ENCODE data around the gene FGF14.
A peak's percentile ranks its signal among the peaks of the same experiment; 100 is the strongest.

The FGF14 gene

DNA sequence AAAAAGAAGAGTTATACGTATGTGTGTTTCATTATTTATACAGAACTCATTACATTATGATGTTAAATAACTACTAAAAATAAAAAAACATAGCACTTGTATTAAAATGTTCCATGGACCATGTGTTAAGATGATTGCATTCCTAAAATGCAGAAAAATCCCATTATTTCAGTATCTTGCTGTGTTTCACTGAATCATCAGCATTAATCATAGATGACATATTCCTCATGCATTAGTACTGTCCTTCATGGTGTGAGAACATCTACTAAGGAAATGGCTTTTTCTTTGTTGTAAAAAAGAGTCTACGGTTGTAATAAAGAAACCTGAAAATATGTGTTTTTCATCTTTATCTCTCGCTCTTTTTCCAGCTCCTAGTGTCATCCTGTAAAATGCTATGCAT is 416.5 kb downstream of the FGF14 start:
- ATAC-seq: no peak
- no peaks in the 10 kb centered on the region for H3K27me3 Mint-ChIP-seq
- no peak overlapping the region for H3K27ac Mint-ChIP-seq
- no peaks in the 10 kb centered on the region for H3K36me3 Mint-ChIP-seq
- peaks cover 5% of the 10 kb centered on the region for H3K9me3 Mint-ChIP-seq
- no peaks in the 10 kb centered on the region for H3K4me1 Mint-ChIP-seq
- no peak overlapping the region for H3K4me3 Mint-ChIP-seq

DNA sequence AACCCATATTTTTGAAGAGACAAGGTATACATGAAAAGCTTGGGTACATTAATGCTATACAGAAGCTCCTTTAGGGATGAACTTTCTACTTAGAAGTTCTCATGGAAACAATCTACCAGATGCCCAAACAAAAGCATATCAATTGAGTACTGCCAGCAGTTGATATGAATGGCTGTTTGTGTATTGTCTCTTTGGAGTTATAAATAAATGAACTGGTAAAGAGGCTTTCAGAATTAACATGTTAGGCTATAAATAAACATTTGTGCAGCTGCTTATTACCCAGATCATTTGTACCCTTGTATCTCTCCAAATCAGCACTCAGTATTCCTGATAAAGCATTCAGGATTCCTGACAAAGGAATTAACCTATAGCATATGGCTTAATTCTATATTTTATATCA is 418.9 kb downstream of the FGF14 start:
- H3K27me3 Mint-ChIP-seq: no peaks in the 10 kb centered on the region
- H3K27ac Mint-ChIP-seq: no peak overlapping the region
- H3K4me1 Mint-ChIP-seq: no peaks in the 10 kb centered on the region
- H3K9me3 Mint-ChIP-seq: no peaks in the 10 kb centered on the region
- ATAC-seq: no peak
- H3K36me3 Mint-ChIP-seq: no peaks in the 10 kb centered on the region
- no peak overlapping the region for H3K4me3 Mint-ChIP-seq

DNA sequence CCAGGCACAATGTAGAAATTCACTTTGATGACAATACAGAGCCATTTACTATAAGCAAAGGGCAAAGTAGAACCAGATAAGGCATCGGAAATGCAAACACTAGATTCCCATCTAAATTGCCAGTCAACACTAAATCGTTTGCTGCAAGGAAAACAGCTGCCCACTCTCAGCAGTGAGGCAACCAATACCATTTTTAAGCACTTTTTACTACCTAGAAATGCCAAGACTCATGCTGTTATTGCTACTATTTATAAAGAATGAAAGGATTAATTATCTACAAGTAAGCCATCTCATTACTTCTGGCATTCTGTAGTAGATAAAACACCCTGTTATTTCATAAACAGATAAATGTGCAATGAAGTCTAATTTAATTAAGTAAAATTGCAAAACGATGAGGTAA is 422.0 kb downstream of the FGF14 start:
- no peaks in the 10 kb centered on the region for H3K4me1 Mint-ChIP-seq
- no peak overlapping the region for H3K4me3 Mint-ChIP-seq
- H3K27me3 Mint-ChIP-seq: no peaks in the 10 kb centered on the region
- no peak for ATAC-seq
- H3K27ac Mint-ChIP-seq: no peak overlapping the region
- H3K9me3 Mint-ChIP-seq: no peaks in the 10 kb centered on the region
- H3K36me3 Mint-ChIP-seq: no peaks in the 10 kb centered on the region

DNA sequence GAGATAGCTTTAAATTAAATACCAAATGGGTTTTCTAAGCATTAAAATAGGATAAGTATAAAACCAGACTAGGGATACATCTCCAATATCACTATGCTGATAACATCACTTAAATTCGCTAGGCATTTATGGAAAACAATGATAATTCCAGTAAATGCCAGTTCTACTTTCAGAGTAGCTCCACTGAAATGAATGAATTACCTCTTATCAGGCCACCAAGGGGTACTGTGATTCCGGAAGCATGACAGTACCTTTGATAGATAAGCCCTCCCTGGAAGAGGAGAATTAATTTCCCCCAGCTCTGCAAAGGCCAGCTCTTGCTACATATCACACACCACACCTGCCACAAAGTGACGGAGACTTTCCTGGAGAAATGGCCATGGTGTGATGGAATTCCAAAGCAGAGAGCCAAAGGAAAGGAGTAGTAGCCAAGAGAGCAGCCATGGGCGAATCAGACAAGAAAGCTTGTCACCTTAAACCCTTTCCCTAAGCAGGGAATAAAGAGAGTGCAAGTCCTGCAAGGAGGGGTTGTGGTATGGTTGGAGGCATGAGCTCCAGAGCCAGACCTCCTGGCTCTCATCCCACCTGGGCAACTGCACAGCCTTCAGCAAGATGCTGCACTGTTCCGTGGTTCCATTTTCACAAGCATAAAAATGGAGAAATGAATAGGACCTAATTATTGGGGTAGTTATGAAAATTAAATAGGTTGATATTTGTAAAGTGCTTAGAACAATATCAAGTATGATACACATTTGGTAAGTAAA is 423.1 kb downstream of the FGF14 start:
- Mint-ChIP-seq H3K9me3 (no peaks in the 10 kb centered on the region), H3K27me3 (no peaks in the 10 kb centered on the region), H3K36me3 (no peaks in the 10 kb centered on the region), H3K4me1 (no peaks in the 10 kb centered on the region), H3K4me3 (no peak overlapping the region), H3K27ac (no peak overlapping the region)
- ATAC-seq: no peak

DNA sequence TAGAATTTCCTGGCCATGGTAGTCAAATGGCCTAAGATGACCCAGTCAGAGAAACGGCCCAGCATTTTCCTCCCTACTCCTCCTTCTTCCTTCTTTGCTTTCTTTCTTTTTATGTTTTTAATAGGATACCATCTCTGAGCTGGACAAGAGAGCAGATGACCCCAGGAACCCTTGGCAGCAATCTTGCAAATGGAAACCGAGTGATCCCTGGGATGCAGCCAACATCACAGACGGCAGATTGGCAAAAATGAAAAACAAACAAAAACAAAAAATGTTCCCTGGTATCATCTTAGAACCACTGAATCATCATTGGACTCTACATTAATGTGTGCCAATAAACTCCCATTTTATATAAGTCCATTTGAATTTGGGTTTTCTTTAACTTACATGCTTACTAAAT is 424.4 kb downstream of the FGF14 start:
- no peak overlapping the region for H3K27ac Mint-ChIP-seq
- no peaks in the 10 kb centered on the region for H3K4me1 Mint-ChIP-seq
- H3K27me3 Mint-ChIP-seq: no peaks in the 10 kb centered on the region
- no peaks in the 10 kb centered on the region for H3K36me3 Mint-ChIP-seq
- no peaks in the 10 kb centered on the region for H3K9me3 Mint-ChIP-seq
- no peak overlapping the region for H3K4me3 Mint-ChIP-seq
- no peak for ATAC-seq

DNA sequence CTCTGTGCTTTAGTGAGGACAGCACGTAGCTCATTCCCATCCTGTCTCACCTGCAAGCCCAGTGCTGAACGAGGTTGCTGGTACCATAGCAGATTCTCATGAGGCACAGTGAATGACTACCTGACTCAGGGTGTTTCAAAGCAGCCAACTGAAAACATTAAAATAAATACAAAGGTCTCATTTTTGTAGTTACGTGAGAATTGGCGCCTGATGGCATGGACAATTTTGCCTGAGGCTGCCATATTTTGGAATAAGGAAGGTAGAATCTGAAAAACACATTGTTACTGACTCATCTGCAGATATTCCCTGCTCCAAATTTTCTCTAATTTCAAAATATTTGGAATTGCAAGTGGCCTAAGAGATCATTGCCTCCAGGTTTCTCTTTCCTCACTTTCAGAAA is 429.7 kb downstream of the FGF14 start:
- Mint-ChIP-seq H3K9me3 (no peaks in the 10 kb centered on the region), H3K27me3 (no peaks in the 10 kb centered on the region), H3K36me3 (no peaks in the 10 kb centered on the region), H3K4me3 (no peak overlapping the region), H3K27ac (no peak overlapping the region), H3K4me1 (no peaks in the 10 kb centered on the region)
- ATAC-seq: no peak

DNA sequence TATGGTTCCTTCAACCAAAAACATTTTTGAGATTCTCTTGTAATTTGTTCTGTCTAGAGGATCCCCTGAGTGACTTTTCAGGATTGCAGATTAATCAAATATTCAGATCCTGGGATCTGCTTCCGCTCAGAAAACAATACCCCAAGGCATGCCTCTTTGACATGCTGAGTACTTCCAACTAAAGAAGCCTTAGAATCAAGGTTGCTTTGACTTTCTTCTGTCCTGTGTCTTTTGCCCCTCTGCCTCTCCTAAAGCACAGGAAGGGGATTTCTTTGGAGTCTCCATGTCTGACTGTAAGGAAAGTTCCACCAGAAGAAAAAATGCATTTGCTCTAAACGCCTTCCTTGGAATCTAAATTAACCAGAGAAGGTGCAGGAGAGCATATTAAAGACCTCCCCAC is 431.5 kb downstream of the FGF14 start:
- Mint-ChIP-seq H3K4me1 (no peaks in the 10 kb centered on the region), H3K9me3 (no peaks in the 10 kb centered on the region), H3K27ac (no peak overlapping the region), H3K27me3 (no peaks in the 10 kb centered on the region), H3K4me3 (no peak overlapping the region), H3K36me3 (no peaks in the 10 kb centered on the region)
- ATAC-seq: no peak

DNA sequence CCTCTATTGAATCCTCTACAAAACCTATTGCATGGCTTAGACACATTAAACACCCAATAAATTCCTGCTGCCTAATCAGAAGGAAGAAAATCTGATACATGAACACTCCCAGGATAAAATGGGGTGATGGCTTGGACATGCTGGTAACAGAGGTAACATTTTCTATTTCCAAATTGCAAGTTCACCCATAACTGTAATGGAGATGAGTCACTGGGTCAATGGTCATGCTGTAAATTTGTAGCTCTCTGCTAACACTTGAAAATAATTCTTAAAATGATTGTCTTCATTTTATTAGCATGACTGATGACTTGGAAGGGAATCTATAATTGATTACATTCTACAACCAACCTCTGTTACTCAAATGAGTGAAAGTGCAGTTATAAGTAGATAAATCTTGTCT is 434.1 kb downstream of the FGF14 start:
- Mint-ChIP-seq H3K4me1 (no peaks in the 10 kb centered on the region), H3K4me3 (no peak overlapping the region), H3K27ac (no peak overlapping the region), H3K36me3 (no peaks in the 10 kb centered on the region), H3K9me3 (no peaks in the 10 kb centered on the region), H3K27me3 (no peaks in the 10 kb centered on the region)
- no peak for ATAC-seq

DNA sequence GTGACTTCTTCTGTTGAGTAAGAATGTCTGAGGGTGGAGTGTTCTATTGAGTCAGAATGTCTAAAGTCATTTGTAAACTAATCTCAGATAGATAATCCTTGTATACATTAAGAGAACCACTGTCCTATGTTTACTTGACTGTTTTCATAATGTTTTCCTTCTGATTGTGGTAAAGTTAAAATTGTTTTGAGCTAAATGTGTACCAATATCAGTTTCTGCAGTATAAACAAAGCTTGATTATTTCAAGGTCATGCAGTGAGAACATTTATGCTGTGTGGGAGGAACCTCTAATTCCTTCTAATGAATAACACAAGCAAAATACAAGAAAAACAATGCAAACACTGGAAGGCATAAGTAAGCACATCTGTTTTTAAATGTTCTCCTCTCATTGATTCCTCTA is 434.6 kb downstream of the FGF14 start:
- H3K27me3 Mint-ChIP-seq: no peaks in the 10 kb centered on the region
- H3K36me3 Mint-ChIP-seq: no peaks in the 10 kb centered on the region
- no peaks in the 10 kb centered on the region for H3K9me3 Mint-ChIP-seq
- H3K4me3 Mint-ChIP-seq: no peak overlapping the region
- H3K4me1 Mint-ChIP-seq: no peaks in the 10 kb centered on the region
- no peak overlapping the region for H3K27ac Mint-ChIP-seq
- ATAC-seq: no peak

DNA sequence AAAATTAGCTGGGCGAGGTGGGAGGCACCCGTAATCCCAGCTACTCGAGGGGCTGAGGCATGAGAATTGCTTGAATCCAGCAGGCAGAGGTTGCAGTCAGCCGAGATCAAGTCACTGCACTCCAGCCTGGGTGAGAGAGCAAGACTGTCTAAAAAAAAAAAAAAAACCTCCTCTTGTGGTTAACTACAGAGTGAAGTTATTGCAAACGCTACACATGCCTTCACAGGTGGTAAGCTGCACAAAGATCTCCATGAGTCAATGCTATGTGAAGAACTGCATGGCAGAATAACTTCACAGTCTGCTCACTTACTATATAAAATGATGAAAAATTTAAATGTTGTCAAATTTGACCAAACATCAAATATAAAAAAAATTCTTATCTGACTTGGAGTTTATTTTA is 436.8 kb downstream of the FGF14 start:
- Mint-ChIP-seq H3K9me3 (no peaks in the 10 kb centered on the region), H3K36me3 (no peaks in the 10 kb centered on the region), H3K27ac (no peak overlapping the region), H3K4me3 (no peak overlapping the region), H3K4me1 (no peaks in the 10 kb centered on the region), H3K27me3 (no peaks in the 10 kb centered on the region)
- no peak for ATAC-seq

DNA sequence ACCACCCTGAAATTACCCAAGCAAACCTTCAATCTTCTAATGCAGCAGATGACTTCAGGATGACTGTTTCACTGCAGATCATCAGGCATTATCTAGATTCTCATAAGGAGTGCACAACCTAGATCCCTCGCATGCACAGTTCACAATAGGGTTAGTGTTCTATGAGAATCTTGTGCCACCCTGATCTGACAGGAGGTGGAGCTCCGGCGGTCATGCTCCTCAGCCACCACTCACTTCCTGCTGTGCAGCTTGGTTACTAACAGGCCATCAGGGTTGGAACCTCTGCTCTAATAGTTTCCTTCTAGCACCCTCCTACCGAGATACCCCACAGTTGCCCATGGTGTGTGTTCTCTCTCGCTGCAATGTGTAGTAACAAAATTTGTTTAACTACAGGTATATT is 442.8 kb downstream of the FGF14 start:
- Mint-ChIP-seq H3K27ac (no peak overlapping the region), H3K4me1 (no peaks in the 10 kb centered on the region), H3K36me3 (no peaks in the 10 kb centered on the region), H3K27me3 (no peaks in the 10 kb centered on the region), H3K4me3 (no peak overlapping the region), H3K9me3 (no peaks in the 10 kb centered on the region)
- peak; percentile 27 for ATAC-seq

DNA sequence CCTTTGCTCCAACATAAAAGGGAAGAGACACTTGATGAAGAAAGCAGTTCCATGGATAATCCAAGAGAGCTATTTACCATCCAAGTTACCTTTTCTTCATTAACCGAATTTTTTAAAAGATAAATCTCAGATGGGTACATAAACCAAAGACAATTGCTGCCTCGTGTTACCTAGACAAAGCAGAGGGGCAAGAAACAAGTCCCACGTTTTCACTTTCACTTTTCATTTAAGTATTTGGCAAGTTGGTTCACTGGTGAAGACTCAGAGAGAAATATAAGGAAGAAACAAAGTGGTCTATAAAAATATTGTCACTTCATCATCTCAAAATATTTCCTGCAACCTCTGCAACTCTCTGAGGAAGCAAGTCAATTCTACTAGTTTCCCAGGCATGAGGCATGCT is 446.1 kb downstream of the FGF14 start:
- Mint-ChIP-seq H3K36me3 (no peaks in the 10 kb centered on the region), H3K27me3 (no peaks in the 10 kb centered on the region), H3K9me3 (no peaks in the 10 kb centered on the region), H3K27ac (no peak overlapping the region), H3K4me3 (no peak overlapping the region), H3K4me1 (no peaks in the 10 kb centered on the region)
- no peak for ATAC-seq

DNA sequence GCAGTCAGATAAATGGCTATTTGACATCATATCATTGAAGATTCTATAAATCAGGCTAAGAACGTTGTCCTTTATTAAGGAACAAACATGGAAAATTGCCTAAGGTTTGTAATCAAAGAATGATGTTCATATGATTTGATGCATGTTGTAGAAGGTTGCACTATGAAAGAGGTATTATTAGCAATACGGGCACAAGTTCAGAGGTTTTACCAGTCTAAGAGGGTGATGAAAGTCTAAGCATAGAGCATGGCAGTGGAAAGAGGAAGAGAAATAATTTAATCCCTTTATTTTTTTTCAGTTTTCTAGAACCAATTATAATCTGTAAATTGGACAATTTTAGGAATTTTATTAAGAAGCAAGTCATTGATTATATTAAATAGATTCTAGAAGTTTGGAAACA is 450.7 kb downstream of the FGF14 start:
- Mint-ChIP-seq H3K27me3 (no peaks in the 10 kb centered on the region), H3K9me3 (no peaks in the 10 kb centered on the region), H3K4me1 (no peaks in the 10 kb centered on the region), H3K27ac (no peak overlapping the region), H3K4me3 (no peak overlapping the region), H3K36me3 (no peaks in the 10 kb centered on the region)
- no peak for ATAC-seq

DNA sequence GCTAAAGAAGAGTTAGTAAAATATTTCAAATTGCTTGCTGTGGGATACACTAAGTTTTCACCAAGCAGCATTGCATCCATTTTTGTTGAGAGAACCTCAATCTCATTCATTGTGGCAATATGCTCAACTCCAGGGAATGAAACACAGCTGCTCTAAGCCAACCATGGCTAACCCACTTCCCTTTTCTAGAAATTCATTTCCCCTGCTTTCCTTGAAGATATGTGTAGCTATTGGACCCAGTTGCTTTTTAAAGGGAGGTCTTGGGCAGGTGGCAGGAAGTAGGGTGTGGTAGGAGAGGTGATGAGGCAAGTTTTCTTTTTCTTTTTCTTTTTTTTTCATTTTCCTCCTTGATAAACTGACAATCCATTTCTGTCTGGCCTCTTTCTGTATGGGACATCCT is 452.2 kb downstream of the FGF14 start:
- H3K4me1 Mint-ChIP-seq: no peaks in the 10 kb centered on the region
- no peak overlapping the region for H3K27ac Mint-ChIP-seq
- ATAC-seq: no peak
- no peaks in the 10 kb centered on the region for H3K27me3 Mint-ChIP-seq
- no peaks in the 10 kb centered on the region for H3K36me3 Mint-ChIP-seq
- no peaks in the 10 kb centered on the region for H3K9me3 Mint-ChIP-seq
- H3K4me3 Mint-ChIP-seq: no peak overlapping the region

DNA sequence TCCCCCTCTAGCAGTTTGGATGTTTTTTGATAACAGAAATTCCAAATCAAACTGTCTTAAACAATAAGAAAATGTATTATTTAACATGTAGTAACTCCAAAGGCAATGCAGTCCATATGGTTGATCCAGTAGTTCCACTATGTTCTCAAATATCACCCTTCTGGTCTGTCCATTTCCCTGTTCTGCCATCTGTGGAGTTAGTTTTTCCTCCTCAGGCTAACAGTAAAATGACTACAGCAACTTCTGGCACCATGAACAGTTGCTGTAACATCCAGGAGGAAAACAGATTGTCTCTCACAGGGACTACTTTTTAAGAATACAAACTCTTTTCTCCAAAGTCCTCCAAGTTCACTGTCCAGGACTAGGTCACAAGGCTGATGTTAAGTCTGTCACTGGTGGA is 455.4 kb downstream of the FGF14 start:
- Mint-ChIP-seq H3K4me3 (no peak overlapping the region), H3K36me3 (no peaks in the 10 kb centered on the region), H3K27ac (no peak overlapping the region), H3K4me1 (no peaks in the 10 kb centered on the region), H3K9me3 (no peaks in the 10 kb centered on the region), H3K27me3 (no peaks in the 10 kb centered on the region)
- ATAC-seq: no peak

DNA sequence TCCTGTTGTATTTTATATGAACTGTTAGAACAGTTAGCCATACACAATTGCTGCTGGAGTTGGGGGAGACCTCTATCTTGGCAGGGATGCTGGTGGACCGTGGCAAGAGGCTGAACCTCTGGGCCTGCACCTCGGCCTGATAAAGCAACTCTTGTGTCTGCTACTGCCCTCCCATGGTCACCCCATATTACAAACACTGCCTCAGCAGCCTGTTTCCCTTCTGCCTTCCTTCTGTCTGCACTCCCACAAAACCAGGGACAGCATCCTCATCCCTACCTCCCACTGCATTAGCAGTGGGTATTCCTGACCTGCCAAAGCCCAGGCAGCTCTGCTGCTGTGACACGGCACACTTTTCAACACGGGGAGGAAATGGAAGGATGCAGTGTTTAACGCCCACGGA is 456.4 kb downstream of the FGF14 start:
- Mint-ChIP-seq H3K27me3 (no peaks in the 10 kb centered on the region), H3K4me3 (no peak overlapping the region), H3K4me1 (no peaks in the 10 kb centered on the region), H3K9me3 (no peaks in the 10 kb centered on the region), H3K36me3 (no peaks in the 10 kb centered on the region), H3K27ac (no peak overlapping the region)
- no peak for ATAC-seq

DNA sequence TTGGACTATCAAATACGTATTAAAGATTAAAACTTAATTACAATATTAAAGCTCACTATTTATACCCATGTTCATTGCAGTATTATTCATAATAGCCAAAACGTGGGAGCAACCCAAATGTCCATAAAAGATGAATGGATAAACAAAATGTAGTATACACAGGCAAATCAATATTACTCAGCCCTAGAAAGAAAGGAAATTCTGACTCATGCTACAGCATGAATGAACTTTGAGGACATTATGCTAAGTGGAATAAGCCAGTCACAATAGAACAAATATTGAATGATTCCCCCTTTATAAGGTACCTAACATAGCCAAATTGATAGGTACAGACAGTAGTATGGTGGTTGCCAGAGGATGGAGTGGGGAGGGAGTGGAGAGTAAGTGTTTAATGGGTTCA is 457.3 kb downstream of the FGF14 start:
- Mint-ChIP-seq H3K27me3 (no peaks in the 10 kb centered on the region), H3K27ac (no peak overlapping the region), H3K4me3 (no peak overlapping the region), H3K36me3 (no peaks in the 10 kb centered on the region), H3K4me1 (no peaks in the 10 kb centered on the region), H3K9me3 (no peaks in the 10 kb centered on the region)
- no peak for ATAC-seq

All from stimulated activated memory B cell treated with anti-CD40 and anti-IgM and Interleukin-4, amounts not matched to agents 10 μg/mL and 1 μg/mL and 100 μg/mL, for 72 hours (primary cell).